ENCODE measurements around the gene NBEAL2. TPM values are rescaled to one million over a fixed set of nuclear protein-coding genes. Genes with fewer than 3 reads are reported as not detected.
A peak's percentile ranks its signal among the peaks of the same experiment; 100 is the strongest.

The NBEAL2 gene
- total and polyA plus RNA-seq, 2 of the 4 experiments (the other 2 are of a cell fraction): 2.2 to 12.5 TPM

DNA sequence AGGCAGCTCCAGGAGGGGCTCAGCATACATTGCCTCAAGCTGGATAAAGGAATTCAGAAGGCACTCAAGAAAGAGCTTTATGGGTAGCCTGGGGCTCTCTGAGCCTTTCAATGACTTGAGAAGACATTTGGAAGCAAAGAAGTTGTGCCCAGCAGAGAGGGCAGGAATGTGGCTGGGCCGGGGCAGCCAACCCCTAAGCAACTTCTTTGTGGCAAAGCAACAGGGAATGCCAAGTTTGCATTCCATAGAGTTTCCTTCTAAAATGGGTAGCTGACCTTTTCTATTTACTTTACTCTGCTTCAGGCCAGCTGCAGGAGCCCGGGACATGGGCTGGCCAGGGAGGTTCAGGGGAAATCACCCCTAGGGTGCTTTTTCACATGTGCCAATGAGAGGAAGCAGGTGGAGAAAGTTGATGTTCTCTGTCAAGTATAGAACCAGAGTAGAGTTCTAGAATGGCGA, 48.5 kb upstream of the NBEAL2 start:
- H3K4ac ChIP-seq (ENCODE audit: low read depth, low read length): peak overlapping the region; percentile 3; the same call in 1 of the 2 replicates
- H2BK15ac ChIP-seq (ENCODE audit: low read depth, low read length): no peak overlapping the region
- H4K91ac ChIP-seq (ENCODE audit: insufficient read depth, low read depth, low read length): no peak overlapping the region
- no peak overlapping the region for H2BK120ac ChIP-seq (ENCODE audit: low read depth, low read length)
- H2AK9ac ChIP-seq (replicated peaks; ENCODE audit: low read depth, low read length, poor library complexity): peak overlapping the region; percentile 33
- in situ Hi-C loops (cut with MboI; ENCODE audit: low sequenced_read_pairs): no loop called here
- BruUV-seq (replicated peaks): no TSS peak
- no peak overlapping the region for H2AK5ac ChIP-seq (ENCODE audit: low read depth, low read length)
- peaks cover 37 to 92% of the 10 kb centered on the region in 2 experiments for H3K79me1 ChIP-seq (ENCODE audit: low read depth in 1 of 2, low read length in 2 of 2)
- no peak overlapping the region for H4K8ac ChIP-seq (ENCODE audit: low read depth in 2 of 2, low read length in 2 of 2)
- 71% methylated on average over 1 of the region's 3 CpGs; no CpG with 5 or more reads in 1 of the 2 experiments for WGBS, 2 experiments (ENCODE audit: extremely low coverage in 2 of 2, insufficient read length in 1 of 2)
- H2BK20ac ChIP-seq (ENCODE audit: low read depth, low read length): no peak overlapping the region
- no peak overlapping the region for H3K18ac ChIP-seq (ENCODE audit: low read depth, low read length)
- peaks cover 39% of the 10 kb centered on the region for H3K9me1 ChIP-seq (ENCODE audit: insufficient read depth, low read length)
- no peak for DNase-seq
- no peak overlapping the region for H3K4me3 ChIP-seq (ENCODE audit: insufficient read depth, low read depth, low read length)
- no peak overlapping the region for H3K56ac ChIP-seq (ENCODE audit: extremely low read depth, insufficient read depth, low read length)
- no peak overlapping the region for H3K9ac ChIP-seq (ENCODE audit: low read depth, low read length)
- dilution Hi-C loops (cut with HindIII; ENCODE audit: low sequenced_read_pairs, unreplicated experiment): no loop called here
- H4K20me1 ChIP-seq (ENCODE audit: insufficient read depth, low read length): peaks cover 42% of the 10 kb centered on the region
- H4K5ac ChIP-seq (ENCODE audit: low read depth, low read length): peak overlapping the region; percentile 13; the same call in 1 of the 2 replicates
- CTCF ChIA-PET: no interaction called here
- TF ChIP-seq FOS (IDR thresholded peaks at IDR 0.05; ENCODE audit: low read depth, low read length) (no peak), MAFK (IDR thresholded peaks at IDR 0.05; ENCODE audit: low read depth, low read length) (no peak), MAZ (IDR thresholded peaks at IDR 0.05; ENCODE audit: borderline replicate concordance, low read depth, low read length) (no peak), RAD21 (IDR thresholded peaks at IDR 0.05; ENCODE audit: low read length) (no peak), SMC3 (IDR thresholded peaks at IDR 0.05; ENCODE audit: low read depth, low read length) (no peak), RFX5 (IDR thresholded peaks at IDR 0.05; ENCODE audit: low read depth, low read length) (no peak), BHLHE40 (IDR thresholded peaks at IDR 0.05; ENCODE audit: low read depth, low read length) (no peak), RCOR1 (IDR thresholded peaks at IDR 0.05; ENCODE audit: insufficient replicate concordance, low read length) (no peak), USF2 (IDR thresholded peaks at IDR 0.05; ENCODE audit: low read depth, low read length) (no peak), POLR2A (IDR thresholded peaks at IDR 0.05; ENCODE audit: low read depth, low read length) (no peak), MXI1 (IDR thresholded peaks at IDR 0.05; ENCODE audit: borderline replicate concordance, low read depth, low read length) (no peak), CEBPB (IDR thresholded peaks at IDR 0.05; ENCODE audit: low read depth, low read length) (no peak)
- TF ChIP-seq, protein P1, sequence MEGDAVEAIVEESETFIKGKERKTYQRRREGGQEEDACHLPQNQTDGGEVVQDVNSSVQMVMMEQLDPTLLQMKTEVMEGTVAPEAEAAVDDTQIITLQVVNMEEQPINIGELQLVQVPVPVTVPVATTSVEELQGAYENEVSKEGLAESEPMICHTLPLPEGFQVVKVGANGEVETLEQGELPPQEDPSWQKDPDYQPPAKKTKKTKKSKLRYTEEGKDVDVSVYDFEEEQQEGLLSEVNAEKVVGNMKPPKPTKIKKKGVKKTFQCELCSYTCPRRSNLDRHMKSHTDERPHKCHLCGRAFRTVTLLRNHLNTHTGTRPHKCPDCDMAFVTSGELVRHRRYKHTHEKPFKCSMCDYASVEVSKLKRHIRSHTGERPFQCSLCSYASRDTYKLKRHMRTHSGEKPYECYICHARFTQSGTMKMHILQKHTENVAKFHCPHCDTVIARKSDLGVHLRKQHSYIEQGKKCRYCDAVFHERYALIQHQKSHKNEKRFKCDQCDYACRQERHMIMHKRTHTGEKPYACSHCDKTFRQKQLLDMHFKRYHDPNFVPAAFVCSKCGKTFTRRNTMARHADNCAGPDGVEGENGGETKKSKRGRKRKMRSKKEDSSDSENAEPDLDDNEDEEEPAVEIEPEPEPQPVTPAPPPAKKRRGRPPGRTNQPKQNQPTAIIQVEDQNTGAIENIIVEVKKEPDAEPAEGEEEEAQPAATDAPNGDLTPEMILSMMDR (conservative IDR thresholded peaks at IDR 0.05; ENCODE audit: low read depth, low read length): no peak
- no peaks in the 10 kb centered on the region for H3K27me3 ChIP-seq (ENCODE audit: control insufficient read depth, insufficient read depth, low read length)
- peak overlapping the region; percentile 24 for H2BK5ac ChIP-seq (ENCODE audit: low read depth, low read length, poor library complexity, severe bottlenecking)
- H3K4me1 ChIP-seq (ENCODE audit: control insufficient read depth, insufficient read depth, low read length): peaks cover 42% of the 10 kb centered on the region
- no peak for ATAC-seq (ENCODE audit: low read depth)
- H3K36me3 ChIP-seq (ENCODE audit: control insufficient read depth, insufficient read depth, low read length): peaks cover 10% of the 10 kb centered on the region; the same call in 1 of the 2 replicates
- peak overlapping the region; percentile 6; the same call in 1 of the 2 replicates for H3K27ac ChIP-seq (ENCODE audit: insufficient read depth, low read length)
- POLR2A ChIA-PET (ENCODE audit: unreplicated experiment): no interaction called here
- no peak overlapping the region; the same call in 1 of the 2 replicates for H3K14ac ChIP-seq (replicated peaks; ENCODE audit: low read depth, low read length)
- H3K9me3 ChIP-seq (ENCODE audit: control insufficient read depth, insufficient read depth, low read length): no peaks in the 10 kb centered on the region
- H3K4me2 ChIP-seq (ENCODE audit: low read depth, low read length): peak overlapping the region; percentile 37; the same call in 1 of the 2 replicates
- H3K23ac ChIP-seq (ENCODE audit: low read depth, low read length): no peak overlapping the region
- H2AFZ ChIP-seq (replicated peaks; ENCODE audit: low read length, poor library complexity): no peak overlapping the region
- intact Hi-C loops (cut with micrococcal nuclease): loop anchor here (10.0 kb wide), 1 partner anchor 234 kb away; the partner anchor contains the start of gene SETD2
